Vagina (tissue), 2 donors: ENCODE results near the gene CCDC137.

Experiments
- POLR2A ChIP-seq, 2 donors: fragments of 450-650 bp; IDR thresholded peaks; one replicate each; pipeline ENCODE4 v1.6.1; 2017; ENCODE audit warnings: antibody characterized with exemption in 2 of 2, mild to moderate bottlenecking in 2 of 2, moderate library complexity in 2 of 2
- TF ChIP-seq, protein P1 (sequence below), 3 experiments: fragments of 450-650 bp in 2 of 3; fragments of 200-600 bp in 1 of 3; sonication (generic) in 1 of 3; IDR thresholded peaks; one replicate each; pipeline ENCODE4 v1.5.1; 2017 to 2019; ENCODE audit warnings: antibody characterized with exemption in 3 of 3, mild to moderate bottlenecking in 2 of 3, moderate library complexity in 2 of 3

DNA sequence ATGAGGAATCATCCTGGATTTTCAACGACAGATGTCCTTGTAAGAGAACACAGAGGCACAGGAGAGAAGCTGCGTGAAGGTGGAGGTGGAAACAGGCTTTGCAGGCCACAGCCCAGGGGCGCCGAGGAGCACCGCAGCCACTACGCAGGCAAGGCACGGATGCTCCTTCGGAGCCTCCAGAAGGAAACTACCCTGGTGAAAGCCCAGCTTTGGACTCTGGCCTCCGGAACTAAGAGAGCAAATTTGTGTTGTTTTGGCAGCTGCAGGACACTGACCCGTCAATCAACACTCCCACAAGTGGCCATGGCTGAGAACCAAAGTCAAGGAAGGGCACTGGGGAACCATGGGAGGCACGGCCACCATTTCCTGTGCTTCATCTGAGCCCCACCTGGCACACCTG is 13.6 kb downstream of the CCDC137 start:
- TF ChIP-seq, protein P1, sequence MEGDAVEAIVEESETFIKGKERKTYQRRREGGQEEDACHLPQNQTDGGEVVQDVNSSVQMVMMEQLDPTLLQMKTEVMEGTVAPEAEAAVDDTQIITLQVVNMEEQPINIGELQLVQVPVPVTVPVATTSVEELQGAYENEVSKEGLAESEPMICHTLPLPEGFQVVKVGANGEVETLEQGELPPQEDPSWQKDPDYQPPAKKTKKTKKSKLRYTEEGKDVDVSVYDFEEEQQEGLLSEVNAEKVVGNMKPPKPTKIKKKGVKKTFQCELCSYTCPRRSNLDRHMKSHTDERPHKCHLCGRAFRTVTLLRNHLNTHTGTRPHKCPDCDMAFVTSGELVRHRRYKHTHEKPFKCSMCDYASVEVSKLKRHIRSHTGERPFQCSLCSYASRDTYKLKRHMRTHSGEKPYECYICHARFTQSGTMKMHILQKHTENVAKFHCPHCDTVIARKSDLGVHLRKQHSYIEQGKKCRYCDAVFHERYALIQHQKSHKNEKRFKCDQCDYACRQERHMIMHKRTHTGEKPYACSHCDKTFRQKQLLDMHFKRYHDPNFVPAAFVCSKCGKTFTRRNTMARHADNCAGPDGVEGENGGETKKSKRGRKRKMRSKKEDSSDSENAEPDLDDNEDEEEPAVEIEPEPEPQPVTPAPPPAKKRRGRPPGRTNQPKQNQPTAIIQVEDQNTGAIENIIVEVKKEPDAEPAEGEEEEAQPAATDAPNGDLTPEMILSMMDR (IDR thresholded peaks at IDR 0.05), result no peak
- no peak for TF ChIP-seq POLR2A (IDR thresholded peaks at IDR 0.05)
